Ammon's horn (tissue), 1 donor: ENCODE measurements around the gene LSM7.
A peak's percentile ranks its signal among the peaks of the same experiment; 100 is the strongest.
"Not testable (repeated sequence)": the region's sequence is repeated elsewhere in the genome, so short reads cannot be mapped to it uniquely, and the experiment has no call there.

Experiments used
- DNase-seq: peaks from one replicate; pipeline ENCODE4 v3.0.0-alpha.2; 2016; ENCODE audit warnings: low spot score

Gene LSM7

GRCh38 chr19:2300533-2300932 lies 27.9 kb downstream of the LSM7 start:
- DNase-seq: no peak

DNA sequence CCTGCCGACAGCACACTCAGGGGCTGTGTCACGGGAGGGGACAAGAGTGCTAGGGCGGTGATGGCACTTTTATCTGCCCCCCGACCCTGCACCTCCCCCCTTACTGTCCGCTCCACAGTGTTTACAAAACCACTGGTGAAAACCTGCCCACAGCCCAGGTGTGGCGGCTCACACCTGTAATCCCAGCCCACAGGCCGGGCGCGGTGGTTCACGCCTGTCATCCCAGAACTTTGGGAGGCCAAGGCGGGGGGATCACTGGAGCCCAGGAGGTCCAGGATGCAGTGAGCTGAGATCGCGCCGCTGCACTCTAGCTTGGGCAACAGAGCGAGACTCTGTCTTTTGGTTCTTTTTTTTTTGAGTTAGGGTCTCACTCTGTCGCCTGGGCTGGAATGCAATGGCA lies 32.2 kb downstream of the LSM7 start:
- DNase-seq: no peak

GRCh38 chr19:2294687-2295335 lies 33.6 kb downstream of the LSM7 start:
- peak; percentile 50 for DNase-seq

GRCh38 chr19:2291185-2291751 lies 37.1 kb downstream of the LSM7 start:
- no peak for DNase-seq

DNA sequence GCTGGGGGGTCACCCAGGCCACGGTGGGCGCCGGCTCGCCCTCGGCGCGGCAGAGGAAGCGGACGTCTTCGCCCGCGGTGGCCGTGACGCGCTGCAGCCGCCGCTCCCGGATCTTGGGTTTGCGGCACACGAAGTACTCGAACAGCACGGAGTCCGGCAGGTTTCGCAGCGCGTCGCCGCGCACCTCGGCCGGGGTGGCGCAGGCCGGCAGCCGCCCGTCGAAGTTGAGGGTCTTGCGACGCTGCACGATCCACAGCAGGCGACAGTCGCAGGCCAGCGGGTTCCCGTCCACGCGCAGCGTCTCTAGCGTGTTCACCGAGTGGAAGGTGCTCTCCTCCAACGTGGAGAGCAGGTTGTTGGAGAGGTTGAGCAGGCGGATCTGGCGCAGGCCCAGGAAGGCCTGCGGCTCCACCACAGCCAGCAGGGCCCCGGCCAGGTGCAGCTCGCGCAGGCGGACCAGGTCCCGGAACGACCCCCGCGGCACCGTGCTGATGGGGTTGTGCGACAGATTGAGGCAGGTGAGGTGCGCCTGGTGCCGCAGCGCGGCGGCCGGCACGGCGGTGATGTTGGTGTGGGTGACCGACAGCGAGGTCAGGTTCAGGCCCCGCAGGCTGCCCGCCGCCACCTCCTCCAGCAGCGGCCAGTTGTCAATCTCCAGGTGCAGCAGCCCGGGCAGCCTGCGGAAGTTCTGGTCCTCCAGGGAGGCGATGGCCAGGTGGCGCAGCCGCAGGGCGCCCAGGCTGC lies 37.8 kb downstream of the LSM7 start:
- no peak for DNase-seq

GRCh38 chr19:2289714-2290435 lies 38.5 kb downstream of the LSM7 start:
- no peak for DNase-seq

GRCh38 chr19:2288818-2289713 lies 39.3 kb downstream of the LSM7 start:
- no peak for DNase-seq

DNA sequence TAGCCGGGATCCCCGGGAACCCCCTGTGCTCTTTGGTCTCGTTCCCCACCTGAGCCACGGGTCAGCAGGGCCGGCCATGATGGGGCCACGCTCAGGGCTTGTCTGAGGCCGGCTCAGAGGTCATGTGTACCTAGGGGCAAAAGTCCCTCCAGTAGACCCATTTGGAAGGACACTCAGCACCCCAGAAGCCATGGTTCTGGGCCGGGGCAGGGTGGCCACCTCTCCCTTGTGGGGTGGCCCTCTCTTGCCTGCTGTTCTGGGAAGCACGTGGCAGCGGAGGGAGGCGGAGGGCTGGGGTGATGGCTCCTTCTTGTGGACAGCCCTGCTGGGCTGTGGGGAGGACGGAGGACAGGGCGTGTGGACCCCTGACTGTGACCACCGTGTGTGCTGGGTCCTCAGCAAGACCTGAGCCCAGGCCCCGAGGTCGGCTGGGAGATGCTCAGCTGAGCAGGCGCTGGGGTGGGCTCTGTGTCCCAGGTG lies 40.0 kb downstream of the LSM7 start:
- DNase-seq: no peak

GRCh38 chr19:2287585-2288337 lies 40.6 kb downstream of the LSM7 start:
- DNase-seq: no peak

DNA sequence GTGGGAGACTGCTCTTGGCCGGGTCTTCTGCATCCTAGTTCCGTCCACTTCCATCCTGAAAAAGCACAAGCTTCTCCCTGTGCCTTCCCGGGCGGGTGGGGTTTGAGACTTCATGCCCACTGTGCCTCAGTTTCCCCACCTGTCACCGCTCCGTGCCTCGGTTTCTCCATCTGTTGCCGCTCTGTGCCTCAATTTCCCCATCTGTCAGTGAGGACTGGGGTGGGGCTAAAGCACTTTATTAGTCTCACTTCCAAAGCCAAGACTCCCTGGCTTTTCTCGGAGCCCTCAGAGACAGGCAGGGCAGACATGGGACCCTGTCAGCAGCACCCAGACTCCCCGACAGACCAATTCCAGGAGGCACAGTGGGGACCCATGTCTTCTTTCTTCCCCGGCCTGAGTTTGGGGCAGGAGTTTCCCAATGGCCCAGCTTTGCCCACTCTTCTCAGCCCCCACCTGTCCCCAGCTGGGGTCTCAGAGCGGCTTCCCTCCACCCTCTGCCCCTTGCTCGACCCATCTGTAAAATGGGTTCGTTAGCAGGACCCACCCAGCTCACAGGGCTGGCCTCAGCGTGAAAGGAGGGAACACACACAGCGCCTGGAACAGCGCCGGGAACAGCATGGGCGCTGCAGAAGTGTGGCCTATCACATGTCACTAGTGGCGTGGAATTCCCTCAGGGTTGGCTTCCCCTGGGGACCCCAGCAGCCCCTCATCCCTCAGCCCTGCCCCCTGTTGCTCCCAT lies 41.8 kb downstream of the LSM7 start:
- no peak for DNase-seq

- no peak for DNase-seq
These were observed 44.4 kb downstream of the LSM7 start for GRCh38 chr19:2283835-2284507.

- no peak for DNase-seq
These were observed 45.5 kb downstream of the LSM7 start for GRCh38 chr19:2282862-2283237.

DNA sequence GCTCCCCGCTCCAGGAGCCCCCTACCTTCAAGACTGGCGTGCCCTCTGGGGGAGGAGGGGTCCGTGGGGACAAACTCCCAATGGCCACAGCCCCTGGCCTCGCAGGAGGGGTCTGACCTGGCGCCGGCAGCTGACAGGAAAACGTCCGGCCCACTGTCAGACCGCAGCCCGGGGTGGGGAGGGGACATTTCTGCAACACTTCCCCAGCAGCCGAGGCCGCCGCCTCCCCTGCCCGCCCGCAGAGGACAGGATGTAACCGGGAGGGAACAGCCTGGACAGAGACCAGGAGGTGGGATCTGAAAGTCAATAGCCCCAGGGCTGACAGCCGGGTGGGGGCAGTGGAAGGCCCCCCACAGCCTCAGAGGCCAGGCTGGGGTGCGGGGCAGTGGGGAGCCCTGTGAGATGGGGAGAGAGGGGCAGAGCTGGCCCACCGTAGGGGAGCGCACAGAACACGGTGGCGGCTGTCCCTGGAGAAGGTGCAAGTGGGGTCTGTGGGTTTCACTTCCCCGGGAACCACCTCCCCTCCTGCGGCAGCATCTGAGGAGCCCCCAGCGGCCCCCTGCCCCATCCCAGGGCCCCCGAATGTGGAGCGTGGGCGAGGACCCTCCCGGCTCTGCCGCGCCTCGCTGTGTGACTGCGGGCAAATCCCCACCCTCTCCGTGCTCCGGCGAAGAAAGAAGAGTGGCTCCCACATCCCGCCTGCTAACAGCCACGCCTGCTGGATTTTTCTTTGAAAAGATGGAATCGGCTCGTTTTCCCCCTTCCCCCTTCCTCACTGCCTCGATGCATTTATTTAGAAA lies 46.1 kb downstream of the LSM7 start, which contains the start of gene PEAK3:
TSS of gene PEAK3 (minus strand) at position 114 of the 800 bp plus-strand sequence. CDS start 1,244 bp downstream, outside the sequence.
- peak; percentile 75 for DNase-seq

GRCh38 chr19:2281265-2282061 lies 46.9 kb downstream of the LSM7 start:
- not testable (repeated sequence) for DNase-seq

DNA sequence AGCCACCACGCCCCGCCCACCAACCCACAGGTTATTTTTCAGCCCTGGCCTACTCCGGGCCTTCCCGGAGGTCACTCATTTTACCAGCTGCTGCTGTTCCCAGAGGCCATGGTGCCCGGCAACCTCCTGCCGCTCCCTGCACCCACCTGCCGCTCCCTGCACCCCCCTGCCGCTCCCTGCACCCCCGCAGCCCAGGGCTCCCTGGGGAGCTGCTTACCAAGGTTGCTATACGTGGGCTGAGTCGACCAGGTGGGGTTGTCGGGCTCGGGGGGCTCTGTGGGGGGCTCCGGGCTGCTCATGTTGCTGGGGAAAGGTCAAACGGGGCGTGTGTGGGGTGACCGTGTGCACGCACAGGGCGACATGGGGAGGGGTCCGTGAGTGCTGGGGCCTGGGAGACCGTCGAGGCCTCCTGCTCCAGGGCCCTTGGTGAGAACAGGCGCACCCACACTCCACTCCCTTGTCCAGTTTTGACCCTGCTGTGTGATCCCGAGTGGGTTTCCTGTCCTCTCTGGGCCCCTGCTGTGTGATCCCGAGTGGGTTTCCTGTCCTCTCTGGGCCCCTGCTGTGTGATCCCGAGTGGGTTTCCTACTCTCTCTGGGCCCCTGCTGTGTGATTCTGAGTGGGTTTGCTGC lies 47.6 kb downstream of the LSM7 start:
- DNase-seq: no peak

- DNase-seq: no peak
These were observed 49.8 kb downstream of the LSM7 start for GRCh38 chr19:2278459-2279158.

DNA sequence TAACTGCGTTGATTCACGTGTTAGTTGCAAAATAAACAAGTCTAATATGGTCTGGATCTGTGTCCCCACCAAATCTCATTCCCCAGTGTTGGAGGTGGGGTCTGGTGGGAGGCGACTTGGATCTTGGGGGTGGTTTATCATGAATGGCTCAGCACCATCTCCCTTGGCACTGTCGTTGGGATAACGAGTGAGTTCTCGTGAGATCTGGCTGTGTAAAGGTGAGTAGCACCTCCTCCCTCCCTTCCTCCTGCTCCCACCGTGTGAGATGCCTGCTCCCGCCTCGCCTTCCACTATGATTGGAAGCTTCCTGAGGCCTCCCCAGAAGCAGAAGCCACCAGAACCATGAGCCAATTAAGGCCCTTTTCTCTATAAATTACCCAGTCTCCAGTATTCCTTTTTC lies 51.2 kb downstream of the LSM7 start:
- DNase-seq: no peak
